ENCODE data around the gene PLA2G2C. TPM values are rescaled to one million over a fixed set of nuclear protein-coding genes. Genes with fewer than 3 reads are reported as not detected.

PLA2G2C gene
- total and polyA plus RNA-seq, 2 experiments from 2014 or later: not detected

DNA sequence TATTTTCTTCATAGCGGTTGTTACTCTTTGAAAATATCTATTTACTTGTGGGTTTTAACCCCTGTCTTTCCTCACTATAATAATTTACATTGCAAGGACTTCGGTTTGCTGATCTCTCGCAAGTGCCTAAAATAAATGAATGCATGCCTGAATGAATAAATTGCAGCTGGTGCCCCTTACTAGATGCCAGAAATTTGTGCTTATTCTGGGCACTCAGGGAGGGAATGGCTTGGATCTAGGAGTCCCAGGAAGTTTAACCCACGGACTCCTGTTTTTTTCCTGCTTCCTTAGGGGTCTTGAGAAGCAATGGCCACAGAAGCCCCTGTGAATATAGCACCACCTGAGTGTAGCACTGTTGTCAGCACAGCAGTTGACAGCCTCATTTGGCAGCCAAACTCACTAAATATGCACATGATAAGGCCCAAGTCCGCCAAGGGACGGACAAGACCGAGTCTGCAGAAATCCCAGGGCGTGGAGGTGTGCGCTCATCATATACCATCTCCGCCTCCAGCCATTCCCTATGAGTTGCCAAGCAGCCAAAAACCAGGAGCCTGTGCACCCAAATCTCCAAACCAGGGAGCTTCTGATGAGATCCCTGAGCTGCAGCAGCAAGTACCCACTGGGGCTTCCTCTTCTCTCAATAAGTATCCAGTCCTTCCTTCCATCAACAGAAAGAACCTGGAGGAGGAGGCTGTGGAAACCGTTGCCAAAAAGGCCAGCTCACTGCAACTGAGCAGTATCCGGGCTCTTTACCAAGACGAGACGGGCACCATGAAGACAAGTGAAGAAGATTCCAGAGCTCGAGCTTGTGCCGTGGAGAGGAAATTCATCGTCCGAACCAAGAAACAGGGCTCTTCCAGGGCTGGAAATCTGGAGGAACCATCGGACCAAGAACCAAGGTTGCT, 4.2 kb upstream of the PLA2G2C start (continued):
- TF ChIP-seq, protein P1, sequence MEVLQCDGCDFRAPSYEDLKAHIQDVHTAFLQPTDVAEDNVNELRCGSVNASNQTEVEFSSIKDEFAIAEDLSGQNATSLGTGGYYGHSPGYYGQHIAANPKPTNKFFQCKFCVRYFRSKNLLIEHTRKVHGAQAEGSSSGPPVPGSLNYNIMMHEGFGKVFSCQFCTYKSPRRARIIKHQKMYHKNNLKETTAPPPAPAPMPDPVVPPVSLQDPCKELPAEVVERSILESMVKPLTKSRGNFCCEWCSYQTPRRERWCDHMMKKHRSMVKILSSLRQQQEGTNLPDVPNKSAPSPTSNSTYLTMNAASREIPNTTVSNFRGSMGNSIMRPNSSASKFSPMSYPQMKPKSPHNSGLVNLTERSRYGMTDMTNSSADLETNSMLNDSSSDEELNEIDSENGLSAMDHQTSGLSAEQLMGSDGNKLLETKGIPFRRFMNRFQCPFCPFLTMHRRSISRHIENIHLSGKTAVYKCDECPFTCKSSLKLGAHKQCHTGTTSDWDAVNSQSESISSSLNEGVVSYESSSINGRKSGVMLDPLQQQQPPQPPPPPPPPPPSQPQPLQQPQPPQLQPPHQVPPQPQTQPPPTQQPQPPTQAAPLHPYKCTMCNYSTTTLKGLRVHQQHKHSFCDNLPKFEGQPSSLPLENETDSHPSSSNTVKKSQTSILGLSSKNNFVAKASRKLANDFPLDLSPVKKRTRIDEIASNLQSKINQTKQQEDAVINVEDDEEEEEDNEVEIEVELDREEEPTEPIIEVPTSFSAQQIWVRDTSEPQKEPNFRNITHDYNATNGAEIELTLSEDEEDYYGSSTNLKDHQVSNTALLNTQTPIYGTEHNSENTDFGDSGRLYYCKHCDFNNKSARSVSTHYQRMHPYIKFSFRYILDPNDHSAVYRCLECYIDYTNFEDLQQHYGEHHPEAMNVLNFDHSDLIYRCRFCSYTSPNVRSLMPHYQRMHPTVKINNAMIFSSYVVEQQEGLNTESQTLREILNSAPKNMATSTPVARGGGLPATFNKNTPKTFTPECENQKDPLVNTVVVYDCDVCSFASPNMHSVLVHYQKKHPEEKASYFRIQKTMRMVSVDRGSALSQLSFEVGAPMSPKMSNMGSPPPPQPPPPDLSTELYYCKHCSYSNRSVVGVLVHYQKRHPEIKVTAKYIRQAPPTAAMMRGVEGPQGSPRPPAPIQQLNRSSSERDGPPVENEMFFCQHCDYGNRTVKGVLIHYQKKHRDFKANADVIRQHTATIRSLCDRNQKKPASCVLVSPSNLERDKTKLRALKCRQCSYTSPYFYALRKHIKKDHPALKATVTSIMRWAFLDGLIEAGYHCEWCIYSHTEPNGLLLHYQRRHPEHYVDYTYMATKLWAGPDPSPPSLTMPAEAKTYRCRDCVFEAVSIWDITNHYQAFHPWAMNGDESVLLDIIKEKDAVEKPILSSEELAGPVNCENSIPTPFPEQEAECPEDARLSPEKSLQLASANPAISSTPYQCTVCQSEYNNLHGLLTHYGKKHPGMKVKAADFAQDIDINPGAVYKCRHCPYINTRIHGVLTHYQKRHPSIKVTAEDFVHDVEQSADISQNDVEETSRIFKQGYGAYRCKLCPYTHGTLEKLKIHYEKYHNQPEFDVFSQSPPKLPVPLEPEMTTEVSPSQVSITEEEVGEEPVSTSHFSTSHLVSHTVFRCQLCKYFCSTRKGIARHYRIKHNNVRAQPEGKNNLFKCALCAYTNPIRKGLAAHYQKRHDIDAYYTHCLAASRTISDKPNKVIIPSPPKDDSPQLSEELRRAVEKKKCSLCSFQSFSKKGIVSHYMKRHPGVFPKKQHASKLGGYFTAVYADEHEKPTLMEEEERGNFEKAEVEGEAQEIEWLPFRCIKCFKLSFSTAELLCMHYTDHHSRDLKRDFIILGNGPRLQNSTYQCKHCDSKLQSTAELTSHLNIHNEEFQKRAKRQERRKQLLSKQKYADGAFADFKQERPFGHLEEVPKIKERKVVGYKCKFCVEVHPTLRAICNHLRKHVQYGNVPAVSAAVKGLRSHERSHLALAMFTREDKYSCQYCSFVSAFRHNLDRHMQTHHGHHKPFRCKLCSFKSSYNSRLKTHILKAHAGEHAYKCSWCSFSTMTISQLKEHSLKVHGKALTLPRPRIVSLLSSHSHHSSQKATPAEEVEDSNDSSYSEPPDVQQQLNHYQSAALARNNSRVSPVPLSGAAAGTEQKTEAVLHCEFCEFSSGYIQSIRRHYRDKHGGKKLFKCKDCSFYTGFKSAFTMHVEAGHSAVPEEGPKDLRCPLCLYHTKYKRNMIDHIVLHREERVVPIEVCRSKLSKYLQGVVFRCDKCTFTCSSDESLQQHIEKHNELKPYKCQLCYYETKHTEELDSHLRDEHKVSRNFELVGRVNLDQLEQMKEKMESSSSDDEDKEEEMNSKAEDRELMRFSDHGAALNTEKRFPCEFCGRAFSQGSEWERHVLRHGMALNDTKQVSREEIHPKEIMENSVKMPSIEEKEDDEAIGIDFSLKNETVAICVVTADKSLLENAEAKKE (CRISPR knock-in tag; IDR thresholded peaks at IDR 0.05): no peak
- TF ChIP-seq NANOG (IDR thresholded peaks at IDR 0.05; ENCODE audit: borderline replicate concordance): no peak
- no peak for TF ChIP-seq REST (IDR thresholded peaks at IDR 0.05; ENCODE audit: unreplicated experiment)
- TF ChIP-seq STAT1 (IDR thresholded peaks at IDR 0.05; ENCODE audit: unreplicated experiment): no peak
